ENCODE results near the gene SLC38A11. TPM values are rescaled to one million over a fixed set of nuclear protein-coding genes. Genes with fewer than 3 reads are reported as not detected.

SLC38A11 gene
- total and polyA plus RNA-seq, 10 of the 15 experiments (the other 5 are each of a cell fraction or from before 2014, with no cell fraction given) = not detected

GRCh38 chr2:165003443-165004130, 48.3 kb upstream of the SLC38A11 start:
- H3K9me3 ChIP-seq (replicated peaks; ENCODE audit: control insufficient read depth, insufficient read depth, low read length) = no peaks in the 10 kb centered on the region
- 0 out of 4 replicates have a peak, but pooled peaks cover 0 to 3% of the 10 kb centered on the region in 2 experiments for H3K27me3 ChIP-seq (replicated peaks in 1 of 2; ENCODE audit: control insufficient read depth in 2 of 2, insufficient read depth in 2 of 2, low read length in 1 of 2)
- no TSS peak for BruUV-seq (replicated peaks)
- H3K4me1 ChIP-seq (ENCODE audit: control insufficient read depth, insufficient read depth, low read length) = no peaks in the 10 kb centered on the region
- DNase-seq (ENCODE audit: low read depth, low spot score) (no peak), ATAC-seq (no peak), FAIRE-seq (no peak)
- H3K79me2 ChIP-seq (ENCODE audit: control insufficient read depth, insufficient read depth, low read length) = no peaks in the 10 kb centered on the region
- no peak for TF ChIP-seq BCL3 (IDR thresholded peaks at IDR 0.05; ENCODE audit: borderline replicate concordance, insufficient read depth, low read depth, low read length, poor library complexity, severe bottlenecking)
- TF ChIP-seq EED (IDR thresholded peaks at IDR 0.05; ENCODE audit: low read depth) = no peak
- TF ChIP-seq MXI1 (IDR thresholded peaks at IDR 0.05; ENCODE audit: low read depth, low read length) = no peak
- no peak for TF ChIP-seq IRF4 (IDR thresholded peaks at IDR 0.05; ENCODE audit: low read depth, low read length)
- no peak for TF ChIP-seq ZZZ3 (IDR thresholded peaks at IDR 0.05; ENCODE audit: control insufficient read depth, insufficient read length, low read depth)
- TF ChIP-seq ESRRA (IDR thresholded peaks at IDR 0.05; ENCODE audit: low read length) = no peak
- no peak for TF ChIP-seq ATF7 (IDR thresholded peaks at IDR 0.05; ENCODE audit: low read depth)
- no peak for TF ChIP-seq CHD1 (IDR thresholded peaks at IDR 0.05; ENCODE audit: low read depth, low read length)
- TF ChIP-seq, protein P1, sequence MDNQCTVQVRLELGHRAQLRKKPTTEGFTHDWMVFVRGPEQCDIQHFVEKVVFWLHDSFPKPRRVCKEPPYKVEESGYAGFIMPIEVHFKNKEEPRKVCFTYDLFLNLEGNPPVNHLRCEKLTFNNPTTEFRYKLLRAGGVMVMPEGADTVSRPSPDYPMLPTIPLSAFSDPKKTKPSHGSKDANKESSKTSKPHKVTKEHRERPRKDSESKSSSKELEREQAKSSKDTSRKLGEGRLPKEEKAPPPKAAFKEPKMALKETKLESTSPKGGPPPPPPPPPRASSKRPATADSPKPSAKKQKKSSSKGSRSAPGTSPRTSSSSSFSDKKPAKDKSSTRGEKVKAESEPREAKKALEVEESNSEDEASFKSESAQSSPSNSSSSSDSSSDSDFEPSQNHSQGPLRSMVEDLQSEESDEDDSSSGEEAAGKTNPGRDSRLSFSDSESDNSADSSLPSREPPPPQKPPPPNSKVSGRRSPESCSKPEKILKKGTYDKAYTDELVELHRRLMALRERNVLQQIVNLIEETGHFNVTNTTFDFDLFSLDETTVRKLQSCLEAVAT (IDR thresholded peaks at IDR 0.05) = no peak
- TF ChIP-seq USF1 (IDR thresholded peaks at IDR 0.05; ENCODE audit: borderline replicate concordance, extremely low read length, insufficient read depth, low read depth, low read length) = no peak
- TF ChIP-seq HDAC2 (IDR thresholded peaks at IDR 0.05) = no peak
- TF ChIP-seq HCFC1 (IDR thresholded peaks at IDR 0.05; ENCODE audit: low read length) = no peak
- 66% methylated on average over 24 of the region's 24 CpGs for WGBS (ENCODE audit: insufficient coverage, insufficient replicate concordance, low lambda C conversion rate, missing lambda C conversion rate)
- no peak overlapping the region for H3K4me3 ChIP-seq
- no peaks in the 10 kb centered on the region for H4K20me1 ChIP-seq (ENCODE audit: control insufficient read depth, insufficient read depth)
- in situ Hi-C loops (cut with MboI) = loop anchor here (5.0 kb wide), 1 partner anchor 184 kb away; no protein-coding TSS in a partner anchor
- H3K4me2 ChIP-seq (ENCODE audit: control insufficient read depth, insufficient read depth) = no peak overlapping the region
- no peak overlapping the region for H3K9ac ChIP-seq (ENCODE audit: control insufficient read depth, insufficient read depth, low read length)
- no peaks in the 10 kb centered on the region for H3K36me3 ChIP-seq (ENCODE audit: control insufficient read depth in 2 of 2, insufficient read depth in 2 of 2, low read length in 1 of 2)
- H2AFZ ChIP-seq (ENCODE audit: control insufficient read depth, low read depth, low read length) = no peak overlapping the region
- intact Hi-C loops (cut with micrococcal nuclease; ENCODE audit: unreplicated experiment) = no loop called here
- ChIA-PET POLR2A (no interaction called here), RAD21 (ENCODE audit: unreplicated experiment) (no interaction called here), SMC1A (ENCODE audit: uncharacterized antibody, unreplicated experiment) (no interaction called here), CTCF (interaction anchor here (1.2 to 2.2 kb wide), 2 partner anchors 11 to 13 kb away, joined by 4 to 9 read pairs; no protein-coding TSS in a partner anchor)
- no peak overlapping the region for H3K27ac ChIP-seq (ENCODE audit: control insufficient read depth, insufficient read depth)
